PFSK-1 (cell line): ENCODE measurements around the gene AMACR.

Experiments
- FOXP2 ChIP-seq: optimal IDR thresholded peaks from 2 replicates; pipeline ENCODE3; 2011; ENCODE audit warnings: borderline replicate concordance, control low read depth, inconsistent platforms; ENCODE audit not compliant: insufficient read depth; ENCODE audit errors: extremely low read length, extremely low read depth
- POLR2AphosphoS5 ChIP-seq: IDR thresholded peaks from 2 replicates; pipeline ENCODE4 v1.6.1; 2012; ENCODE audit warnings: low read depth, mild to moderate bottlenecking, control low read depth, low read length, moderate library complexity
- SIN3A ChIP-seq: IDR thresholded peaks from 2 replicates; pipeline ENCODE4 v1.6.1; 2012; ENCODE audit warnings: mild to moderate bottlenecking, low read length, moderate library complexity, borderline replicate concordance; ENCODE audit not compliant: insufficient read depth
- TAF1 ChIP-seq: IDR thresholded peaks from 2 replicates; pipeline ENCODE4 v1.6.1; 2012; ENCODE audit warnings: low read length, control low read depth, borderline replicate concordance; ENCODE audit not compliant: insufficient read depth
- TF ChIP-seq, protein P1 (sequence below), 2 experiments: IDR thresholded peaks; 2 replicates each; pipeline versions ENCODE4 v1.6.1 to v1.8.0; 2011 to 2012; ENCODE audit warnings: low read depth in 2 of 2, low read length in 2 of 2, control low read depth in 1 of 2, inconsistent platforms in 1 of 2, mild to moderate bottlenecking in 1 of 2, moderate library complexity in 1 of 2; ENCODE audit not compliant: insufficient read depth in 1 of 2

AMACR gene

DNA sequence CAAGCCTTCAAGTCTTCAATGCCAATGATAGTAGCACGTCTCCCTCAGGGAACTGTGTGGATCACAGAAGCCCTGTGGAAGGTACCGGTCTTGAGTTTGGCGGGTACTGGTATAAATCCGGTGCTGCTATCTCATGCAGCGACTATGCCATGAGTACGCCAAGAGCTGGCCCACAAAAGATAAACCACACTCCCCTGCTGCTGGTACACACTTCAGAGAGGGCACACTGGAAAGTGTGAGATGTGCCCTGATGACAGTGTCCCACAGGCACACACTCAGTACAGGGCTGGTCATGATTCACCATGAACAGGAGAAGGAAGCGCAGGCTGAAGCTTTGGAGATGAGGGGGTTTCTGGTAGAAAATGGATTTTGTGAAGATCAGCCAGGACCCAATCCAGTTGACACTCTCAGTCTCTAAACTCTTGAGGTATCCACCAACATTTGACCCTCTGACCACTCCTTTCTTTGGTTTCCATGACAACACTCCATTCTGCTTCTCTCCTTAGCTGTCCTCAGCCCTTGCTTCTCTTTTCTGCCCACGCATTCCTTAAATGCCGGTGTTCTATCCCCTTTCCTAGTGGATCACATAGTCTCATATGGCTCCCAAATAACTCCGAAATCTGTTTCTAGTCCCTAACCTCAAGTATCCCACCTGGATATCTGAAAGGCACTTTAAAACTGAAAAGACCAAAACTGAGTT, 5.1 kb downstream of the AMACR start:
- TF ChIP-seq FOXP2 (no peak), SIN3A (no peak), TAF1 (no peak), POLR2AphosphoS5 (no peak)
- TF ChIP-seq, protein P1, sequence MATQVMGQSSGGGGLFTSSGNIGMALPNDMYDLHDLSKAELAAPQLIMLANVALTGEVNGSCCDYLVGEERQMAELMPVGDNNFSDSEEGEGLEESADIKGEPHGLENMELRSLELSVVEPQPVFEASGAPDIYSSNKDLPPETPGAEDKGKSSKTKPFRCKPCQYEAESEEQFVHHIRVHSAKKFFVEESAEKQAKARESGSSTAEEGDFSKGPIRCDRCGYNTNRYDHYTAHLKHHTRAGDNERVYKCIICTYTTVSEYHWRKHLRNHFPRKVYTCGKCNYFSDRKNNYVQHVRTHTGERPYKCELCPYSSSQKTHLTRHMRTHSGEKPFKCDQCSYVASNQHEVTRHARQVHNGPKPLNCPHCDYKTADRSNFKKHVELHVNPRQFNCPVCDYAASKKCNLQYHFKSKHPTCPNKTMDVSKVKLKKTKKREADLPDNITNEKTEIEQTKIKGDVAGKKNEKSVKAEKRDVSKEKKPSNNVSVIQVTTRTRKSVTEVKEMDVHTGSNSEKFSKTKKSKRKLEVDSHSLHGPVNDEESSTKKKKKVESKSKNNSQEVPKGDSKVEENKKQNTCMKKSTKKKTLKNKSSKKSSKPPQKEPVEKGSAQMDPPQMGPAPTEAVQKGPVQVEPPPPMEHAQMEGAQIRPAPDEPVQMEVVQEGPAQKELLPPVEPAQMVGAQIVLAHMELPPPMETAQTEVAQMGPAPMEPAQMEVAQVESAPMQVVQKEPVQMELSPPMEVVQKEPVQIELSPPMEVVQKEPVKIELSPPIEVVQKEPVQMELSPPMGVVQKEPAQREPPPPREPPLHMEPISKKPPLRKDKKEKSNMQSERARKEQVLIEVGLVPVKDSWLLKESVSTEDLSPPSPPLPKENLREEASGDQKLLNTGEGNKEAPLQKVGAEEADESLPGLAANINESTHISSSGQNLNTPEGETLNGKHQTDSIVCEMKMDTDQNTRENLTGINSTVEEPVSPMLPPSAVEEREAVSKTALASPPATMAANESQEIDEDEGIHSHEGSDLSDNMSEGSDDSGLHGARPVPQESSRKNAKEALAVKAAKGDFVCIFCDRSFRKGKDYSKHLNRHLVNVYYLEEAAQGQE (IDR thresholded peaks at IDR 0.05; ENCODE audit: insufficient read depth in 1 of 2, low read depth in 2 of 2, low read length in 2 of 2), result no peak

DNA sequence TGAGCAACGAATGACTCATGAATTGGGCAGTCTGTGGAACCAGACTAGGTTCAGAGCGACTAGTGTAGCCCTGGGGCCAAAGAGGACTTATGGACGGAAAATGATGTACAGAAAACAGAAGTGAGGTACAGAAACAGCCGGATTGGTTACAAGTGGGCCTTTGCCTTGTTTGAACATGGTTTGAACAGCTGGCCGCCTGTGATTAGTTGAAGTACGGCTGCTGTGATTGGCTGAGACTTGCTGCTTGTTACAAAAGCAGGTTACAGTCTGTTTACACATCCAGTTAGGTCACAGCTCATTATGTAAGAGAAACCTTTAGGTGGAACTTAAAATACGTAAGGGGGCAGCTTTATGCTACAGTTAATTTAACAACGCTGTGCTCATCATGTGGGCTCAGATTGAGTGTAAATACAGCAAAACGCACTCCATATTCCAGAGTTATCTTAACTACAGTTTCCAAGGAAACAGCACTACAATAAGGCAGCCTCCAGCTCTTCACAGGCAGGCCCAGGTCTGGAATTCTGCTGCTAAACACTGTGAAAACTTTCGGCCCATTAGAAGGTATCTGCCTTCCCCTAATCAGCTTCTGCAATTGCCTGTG, 6.5 kb downstream of the AMACR start:
- TF ChIP-seq, protein P1 (IDR thresholded peaks at IDR 0.05; ENCODE audit: insufficient read depth in 1 of 2, low read depth in 2 of 2, low read length in 2 of 2), result no peak
- TF ChIP-seq TAF1 (no peak), FOXP2 (no peak), SIN3A (no peak), POLR2AphosphoS5 (no peak)

DNA sequence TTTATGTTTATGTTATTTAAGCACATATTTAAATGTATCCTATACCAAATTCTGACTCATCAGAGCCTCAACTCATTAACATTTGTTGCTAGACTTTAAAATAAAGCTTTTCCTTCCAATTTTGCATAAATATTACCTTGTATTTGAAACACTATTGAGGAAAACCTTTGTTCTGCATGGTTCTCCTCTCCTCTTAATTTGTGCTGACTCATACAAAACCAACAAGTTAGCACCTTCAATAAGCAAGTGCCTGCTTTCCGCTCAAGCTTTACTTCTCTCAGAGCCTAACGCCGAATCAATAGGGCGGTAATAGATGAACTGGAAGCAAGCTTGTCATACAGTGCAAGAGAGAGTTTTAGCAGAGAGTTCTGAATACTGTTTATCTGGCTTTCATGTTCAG, 7.9 kb downstream of the AMACR start:
- TF ChIP-seq FOXP2 (no peak), SIN3A (no peak), POLR2AphosphoS5 (no peak)
- TF ChIP-seq, protein P1 (IDR thresholded peaks at IDR 0.05; ENCODE audit: insufficient read depth in 1 of 2, low read depth in 2 of 2, low read length in 2 of 2), result no peak

DNA sequence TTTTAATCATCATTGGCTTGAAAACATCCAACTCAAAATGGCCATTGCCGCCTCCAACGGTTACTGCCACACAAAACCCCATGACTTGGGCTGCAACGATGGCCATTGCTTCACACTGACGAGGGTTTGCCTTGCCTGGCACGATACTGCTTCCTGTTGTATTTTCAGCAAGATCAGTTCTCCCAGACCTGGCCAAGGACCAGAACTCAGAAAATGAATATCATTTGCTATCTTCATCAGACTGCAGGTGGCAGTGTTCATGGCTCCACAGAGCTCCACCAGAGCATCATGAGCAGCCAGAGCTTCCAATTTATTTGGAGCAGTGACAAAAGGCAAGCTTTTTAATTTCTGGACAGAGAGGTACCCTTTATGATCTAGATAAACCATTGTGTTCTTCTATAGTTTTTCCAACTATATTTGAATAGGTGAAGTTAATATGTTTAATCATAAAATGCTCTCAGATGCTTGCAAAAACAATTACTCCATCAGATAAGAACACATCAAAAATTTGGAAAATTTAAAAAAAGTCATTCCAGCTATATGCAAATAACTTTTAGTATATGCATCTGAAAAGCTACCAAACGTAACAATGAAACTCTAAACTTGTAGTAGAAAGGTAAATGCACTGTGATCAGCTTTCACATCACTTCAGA, 10.4 kb downstream of the AMACR start:
- TF ChIP-seq TAF1 (no peak), POLR2AphosphoS5 (no peak), SIN3A (no peak)
- TF ChIP-seq, protein P1 (IDR thresholded peaks at IDR 0.05; ENCODE audit: insufficient read depth in 1 of 2, low read depth in 2 of 2, low read length in 2 of 2), result no peak
